A549 (cell line): ENCODE measurements around the gene KDM3A. TPM values are rescaled to one million over a fixed set of nuclear protein-coding genes. Genes with fewer than 3 reads are reported as not detected.

ENCODE experiments used
- ATAC-seq, 2 experiments: fragments of 200-7000 bp in 1 of 2; fragments of >200 bp in 1 of 2; cut with Nextera tagmentation in 1 of 2; cut with Tn5 transposase in 1 of 2; 3 replicates each; pipeline versions ENCODE4 v1.8.0 to v1.9.1; 2018 to 2020; ENCODE audit warnings: mild to moderate bottlenecking in 1 of 2, moderate library complexity in 1 of 2
- CTCF ChIA-PET: fragments of 300-600 bp; sonication (Branson Sonifier 250); formaldehyde crosslinking; extraction: SDS; loops from one replicate; lab custom pipeline; 2021; ENCODE audit warnings: antibody characterized with exemption, inconsistent platforms; lab: Yijun Ruan, JAX
- POLR2A ChIA-PET: fragments of 350-600 bp; formaldehyde crosslinking; extraction: SDS; loops from one replicate; lab custom pipeline; 2021; ENCODE audit warnings: antibody characterized with exemption, inconsistent platforms; lab: Yijun Ruan, JAX
- DNase-seq, 2 experiments: peaks; one replicate each; pipeline versions ENCODE4 v3.0.0 to v3.0.0-alpha.2; 2011 to 2016; ENCODE audit warnings: low read depth in 1 of 2, low spot score in 1 of 2
- FAIRE-seq: peaks from 2 replicates; lab custom pipeline; 2011; peaks lifted over from hg19 to GRCh38; lab: Jason Lieb, UNC
- H3K27ac ChIP-seq, 2 experiments: fragments of >200 bp; sonication (Bioruptor Twin); formaldehyde crosslinking; 3 replicates each; pipeline ENCODE4 v1.5.1; 2016 to 2017
- H3K4me1 ChIP-seq: fragments of >200 bp; sonication (Bioruptor Twin); formaldehyde crosslinking; 3 replicates; pipeline ENCODE4 v1.6.1; 2016
- H3K4me2 ChIP-seq: fragments of >200 bp; sonication (Bioruptor Twin); formaldehyde crosslinking; 3 replicates; pipeline ENCODE4 v1.6.1; 2016
- H3K4me3 ChIP-seq: fragments of >200 bp; sonication (Bioruptor Twin); formaldehyde crosslinking; 3 replicates; pipeline ENCODE4 v1.5.1; 2016
- H3K9me3 ChIP-seq: fragments of >200 bp; sonication (Bioruptor Twin); formaldehyde crosslinking; 3 replicates; pipeline ENCODE4 v1.6.1; 2016
- BCL3 ChIP-seq: fragments of >200 bp; sonication (Bioruptor Twin); formaldehyde crosslinking; IDR thresholded peaks from 3 replicates; pipeline ENCODE4 v1.6.1; 2016
- BHLHE40 ChIP-seq: IDR thresholded peaks from 2 replicates; pipeline ENCODE4 v1.6.1; 2012; ENCODE audit warnings: low read depth, low read length, inconsistent platforms
- EHMT2 ChIP-seq: fragments of 200-600 bp; sonication (generic); IDR thresholded peaks from 2 replicates; pipeline ENCODE4 v1.6.1; 2016; ENCODE audit warnings: antibody characterized with exemption, low read depth, mild to moderate bottlenecking, moderate library complexity
- ELK1 ChIP-seq: fragments of 150-350 bp; IDR thresholded peaks from 2 replicates; pipeline ENCODE4 v1.6.1; 2014; ENCODE audit warnings: low read depth, mild to moderate bottlenecking, low read length
- HOXB5 ChIP-seq: fragments of 250-450 bp; sonication (Bioruptor Pico); IDR thresholded peaks from 2 replicates; pipeline ENCODE4 v1.5.0; 2020; ENCODE audit warnings: mild to moderate bottlenecking, moderate library complexity
- JUN ChIP-seq, 2 experiments: fragments of >200 bp; sonication (Bioruptor Twin); formaldehyde crosslinking; IDR thresholded peaks; 2 replicates in 1 of 2; 3 replicates in 1 of 2; pipeline ENCODE4 v1.6.1; 2016 to 2017
- JUNB ChIP-seq: fragments of >200 bp; sonication (Bioruptor Twin); formaldehyde crosslinking; IDR thresholded peaks from 2 replicates; pipeline ENCODE4 v1.6.1; 2016
- KDM1A ChIP-seq: fragments of 200-600 bp; sonication (generic); IDR thresholded peaks from 2 replicates; pipeline ENCODE4 v1.6.1; 2016; ENCODE audit warnings: low read depth, mild to moderate bottlenecking
- MAX ChIP-seq: IDR thresholded peaks from 2 replicates; pipeline ENCODE4 v1.6.1; 2012
- MAZ ChIP-seq: fragments of 150-350 bp; IDR thresholded peaks from 2 replicates; pipeline ENCODE4 v1.6.1; 2014; ENCODE audit warnings: antibody characterized with exemption, low read depth, low read length, borderline replicate concordance
- MYC ChIP-seq: IDR thresholded peaks from 2 replicates; pipeline ENCODE4 v1.6.1; 2012; ENCODE audit warnings: mild to moderate bottlenecking, inconsistent platforms, low read length, improper control_type of control experiment, borderline replicate concordance
- NFE2L2 ChIP-seq: fragments of 150-350 bp; conservative IDR thresholded peaks from 2 replicates; pipeline ENCODE4 v1.6.1; 2014; ENCODE audit warnings: low read length
- PBX3 ChIP-seq: IDR thresholded peaks from 2 replicates; pipeline ENCODE4 v1.6.1; 2012
- PHF8 ChIP-seq: fragments of 200-600 bp; sonication (generic); IDR thresholded peaks from 2 replicates; pipeline ENCODE4 v1.6.1; 2016; ENCODE audit warnings: low read depth, mild to moderate bottlenecking, antibody characterized with exemption, moderate library complexity, borderline replicate concordance
- SREBF2 ChIP-seq: fragments of 450-650 bp; IDR thresholded peaks from 2 replicates; pipeline ENCODE4 v1.6.1; 2014; ENCODE audit warnings: mild to moderate bottlenecking, moderate library complexity
- TFCP2L1 ChIP-seq: fragments of 250-450 bp; sonication (Bioruptor Pico); IDR thresholded peaks from 2 replicates; pipeline ENCODE4 v1.5.0; 2021; ENCODE audit warnings: mild to moderate bottlenecking
- USF2 ChIP-seq: fragments of 450-650 bp; IDR thresholded peaks from 2 replicates; pipeline ENCODE4 v1.6.1; 2014; ENCODE audit warnings: antibody characterized with exemption
- ZFP36 ChIP-seq: fragments of 450-650 bp; IDR thresholded peaks from 2 replicates; pipeline ENCODE4 v1.6.1; 2014; ENCODE audit warnings: borderline replicate concordance; ENCODE audit not compliant: partially characterized antibody
- ZNF302 ChIP-seq: fragments of 250-450 bp; sonication (Bioruptor Pico); IDR thresholded peaks from 2 replicates; pipeline ENCODE4 v1.9.0; 2021; ENCODE audit warnings: inconsistent platforms, mild to moderate bottlenecking, moderate library complexity
- ZSCAN20 ChIP-seq: fragments of 250-450 bp; sonication (Bioruptor Pico); IDR thresholded peaks from 2 replicates; pipeline ENCODE4 v1.8.0; 2022; ENCODE audit warnings: mild to moderate bottlenecking, moderate library complexity
- WGBS: methylation state at CpG from one replicate; pipeline ENCODE4 v1.1.6; 2017; ENCODE audit errors: missing lambda C conversion rate; 5-methylcytosine and 5-hydroxymethylcytosine counted together
- polyA plus RNA-seq, 4 experiments: library from polyadenylated mRNA; depleted of rRNA in 3 of 4; stranded (reverse); fragments of >200 nt; fragmentation: RNase III in 1 of 4; extraction: RNeasy Plus Mini Kit Qiagen cat#74134 plus additional on column Dnase treatment in 1 of 4; gene quantifications; 2 replicates in 3 of 4; 3 replicates in 1 of 4; pipeline ENCODE4 v1.2.3, GENCODE V29; 2011 to 2017

Gene KDM3A
- polyA plus RNA-seq, 2 of the 4 experiments (the other 2 are of a cell fraction), result 21.2 to 57.0 TPM

GRCh38 chr2:86400321-86400720 lies 40.9 kb upstream of the KDM3A start (continued):
- TF ChIP-seq PBX3 (no peak), BCL3 (no peak)
- TF ChIP-seq, all 56 proteins: peak for 0

- no peak overlapping the region for H3K4me2 ChIP-seq
- no peaks in the 10 kb centered on the region for H3K4me1 ChIP-seq
- ChIA-PET CTCF (no interaction called here), POLR2A (no interaction called here)
- H3K9me3 ChIP-seq, result peaks cover 6% of the 10 kb centered on the region; the same call in 1 of the 3 replicates
- no peak for ATAC-seq
- H3K27ac ChIP-seq, result no peak overlapping the region
- no peak for TF ChIP-seq ZFP36
- no peak for TF ChIP-seq HOXB5
- no peak for TF ChIP-seq MAX
- no peak for TF ChIP-seq NFE2L2
- H3K4me3 ChIP-seq, result no peak overlapping the region
- DNase-seq, result no peak
- FAIRE-seq, result no peak
Measured at GRCh38 chr2:86410581-86410980, 30.6 kb upstream of the KDM3A start.

- H3K4me3 ChIP-seq, result no peak overlapping the region
- DNase-seq, result no peak
- WGBS, result 23% methylated on average over 6 of the region's 6 CpGs
- ChIA-PET POLR2A (interaction anchor here (0.6 kb wide), 1 partner anchor 30 kb away, joined by 4 read pairs; the partner anchor contains the start of gene KDM3A), CTCF (no interaction called here)
- no peaks in the 10 kb centered on the region for H3K4me1 ChIP-seq
- no peak for FAIRE-seq
- H3K4me2 ChIP-seq, result no peak overlapping the region
- TF ChIP-seq PHF8 (no peak), TFCP2L1 (no peak), MAZ (no peak), MYC (no peak), ELK1 (no peak), ZSCAN20 (CRISPR knock-in tag) (no peak), PBX3 (no peak), JUN (IDR thresholded peaks at IDR 0.05) (no peak), SREBF2 (no peak), KDM1A (no peak), ZNF302 (CRISPR knock-in tag) (no peak), USF2 (no peak), EHMT2 (no peak), JUNB (no peak), BHLHE40 (no peak)
- no peak overlapping the region for H3K27ac ChIP-seq
- H3K9me3 ChIP-seq, result peaks cover 6% of the 10 kb centered on the region; the same call in 1 of the 3 replicates
- ATAC-seq, result peak in 1 of 2 experiments; percentile 26; a peak in 1 of 6 replicates
Measured at GRCh38 chr2:86411396-86411795, 29.8 kb upstream of the KDM3A start.
